ENCODE data around the gene ITSN1.

- TF ChIP-seq EZH2 (IDR thresholded peaks at IDR 0.05; ENCODE audit: borderline replicate concordance, low read length), result no peak
- TF ChIP-seq, protein P1, sequence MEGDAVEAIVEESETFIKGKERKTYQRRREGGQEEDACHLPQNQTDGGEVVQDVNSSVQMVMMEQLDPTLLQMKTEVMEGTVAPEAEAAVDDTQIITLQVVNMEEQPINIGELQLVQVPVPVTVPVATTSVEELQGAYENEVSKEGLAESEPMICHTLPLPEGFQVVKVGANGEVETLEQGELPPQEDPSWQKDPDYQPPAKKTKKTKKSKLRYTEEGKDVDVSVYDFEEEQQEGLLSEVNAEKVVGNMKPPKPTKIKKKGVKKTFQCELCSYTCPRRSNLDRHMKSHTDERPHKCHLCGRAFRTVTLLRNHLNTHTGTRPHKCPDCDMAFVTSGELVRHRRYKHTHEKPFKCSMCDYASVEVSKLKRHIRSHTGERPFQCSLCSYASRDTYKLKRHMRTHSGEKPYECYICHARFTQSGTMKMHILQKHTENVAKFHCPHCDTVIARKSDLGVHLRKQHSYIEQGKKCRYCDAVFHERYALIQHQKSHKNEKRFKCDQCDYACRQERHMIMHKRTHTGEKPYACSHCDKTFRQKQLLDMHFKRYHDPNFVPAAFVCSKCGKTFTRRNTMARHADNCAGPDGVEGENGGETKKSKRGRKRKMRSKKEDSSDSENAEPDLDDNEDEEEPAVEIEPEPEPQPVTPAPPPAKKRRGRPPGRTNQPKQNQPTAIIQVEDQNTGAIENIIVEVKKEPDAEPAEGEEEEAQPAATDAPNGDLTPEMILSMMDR (conservative IDR thresholded peaks at IDR 0.05 in 1 of 2, IDR thresholded peaks at IDR 0.05 in 1 of 2; ENCODE audit: extremely low read depth in 1 of 2, insufficient read depth in 1 of 2, low read depth in 1 of 2, low read length in 2 of 2), result no peak
Measured at GRCh38 chr21:33783187-33783979, 141.1 kb downstream of the ITSN1 start.
